Testis (tissue), 2 donors: ENCODE data around the gene AATK.

Source experiments
- CTCF ChIP-seq, 3 experiments: fragments of 450-650 bp in 2 of 3; fragments of 200-600 bp in 1 of 3; sonication (generic) in 1 of 3; IDR thresholded peaks; one replicate each; pipeline ENCODE4 v1.5.1; 2016 to 2019; ENCODE audit warnings: antibody characterized with exemption in 3 of 3, mild to moderate bottlenecking in 2 of 3, moderate library complexity in 1 of 3
- POLR2A ChIP-seq: fragments of 450-650 bp; IDR thresholded peaks from one replicate; pipeline ENCODE4 v1.6.1; 2017; ENCODE audit warnings: antibody characterized with exemption, mild to moderate bottlenecking, moderate library complexity

GRCh38 chr17:81112450-81112849, 53.6 kb downstream of the AATK start:
- TF ChIP-seq POLR2A (no peak), CTCF (IDR thresholded peaks at IDR 0.05) (no peak)
